ENCODE measurements around the gene NCOA3.
"Not testable (repeated sequence)": the region's sequence is repeated elsewhere in the genome, so short reads cannot be mapped to it uniquely, and the experiment has no call there.

NCOA3 gene

DNA sequence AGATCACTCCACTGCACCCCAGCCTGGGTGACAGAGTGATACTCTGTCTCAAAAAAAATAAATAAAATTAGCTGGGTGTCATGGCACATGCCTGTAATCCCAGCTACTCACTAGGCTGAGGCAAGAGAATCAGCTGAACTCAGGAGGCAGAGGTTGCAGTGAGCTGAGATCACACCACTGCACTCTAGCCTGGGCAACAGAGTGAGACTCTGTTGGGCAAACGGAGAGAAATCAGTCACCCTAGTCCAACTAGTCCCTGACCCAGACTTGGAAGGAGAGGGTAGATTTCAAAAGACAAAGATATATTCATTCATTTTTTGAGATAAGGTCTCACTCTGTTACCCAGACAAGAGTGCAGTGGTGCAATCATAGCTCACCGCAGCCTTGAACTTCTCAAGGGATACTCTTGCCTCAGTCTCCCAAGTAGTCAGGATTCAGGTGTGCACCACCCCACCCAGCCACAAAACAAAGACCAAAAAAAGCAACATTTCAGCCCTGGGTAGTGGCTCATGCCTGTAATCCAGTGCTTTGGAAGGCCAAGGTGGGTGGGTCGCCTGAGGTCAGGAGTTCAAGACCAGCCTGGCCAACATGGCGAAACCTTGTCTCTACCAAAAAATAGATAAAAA is 26.2 kb upstream of the NCOA3 start:
- no peak for DNase-seq

DNA sequence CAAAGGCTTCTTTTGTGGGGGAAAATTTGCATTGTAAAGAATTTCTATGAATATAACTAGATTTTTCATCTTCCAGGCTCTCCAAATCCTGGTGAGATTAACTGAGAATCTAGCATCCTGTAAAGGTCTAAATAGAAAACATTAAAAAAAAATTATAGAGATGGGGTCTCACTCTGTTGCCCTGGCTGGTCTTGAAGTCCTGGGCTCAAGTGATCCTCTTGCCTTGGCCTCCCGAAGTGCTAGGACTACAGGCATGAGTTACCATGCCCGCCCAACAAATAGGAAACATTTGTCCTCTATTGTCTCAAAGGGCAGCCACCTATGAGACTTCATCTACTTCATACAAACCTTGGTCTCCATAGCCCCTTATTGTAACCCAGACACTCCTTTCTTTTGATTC is 25.2 kb upstream of the NCOA3 start:
- no peak for DNase-seq

DNA sequence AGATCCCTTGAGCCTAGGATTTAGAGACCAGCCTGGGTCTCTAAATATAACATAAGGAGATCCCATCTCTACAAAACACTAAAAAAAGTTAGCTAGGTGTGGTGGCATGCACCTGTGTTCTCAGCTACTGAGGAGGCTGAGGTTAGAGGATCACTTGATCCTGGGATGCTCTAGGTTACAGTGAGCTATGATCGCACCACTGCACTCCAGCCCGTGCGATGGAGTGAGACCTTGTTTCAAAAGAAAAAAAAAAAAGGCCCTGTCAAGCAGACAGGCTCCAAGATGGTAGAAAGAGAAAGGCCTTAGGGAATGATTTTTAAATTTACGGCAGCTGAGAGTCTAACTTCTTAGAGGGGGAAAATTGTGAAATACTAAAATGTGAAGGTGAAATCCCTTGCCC is 22.6 kb upstream of the NCOA3 start:
- no peak for DNase-seq

DNA sequence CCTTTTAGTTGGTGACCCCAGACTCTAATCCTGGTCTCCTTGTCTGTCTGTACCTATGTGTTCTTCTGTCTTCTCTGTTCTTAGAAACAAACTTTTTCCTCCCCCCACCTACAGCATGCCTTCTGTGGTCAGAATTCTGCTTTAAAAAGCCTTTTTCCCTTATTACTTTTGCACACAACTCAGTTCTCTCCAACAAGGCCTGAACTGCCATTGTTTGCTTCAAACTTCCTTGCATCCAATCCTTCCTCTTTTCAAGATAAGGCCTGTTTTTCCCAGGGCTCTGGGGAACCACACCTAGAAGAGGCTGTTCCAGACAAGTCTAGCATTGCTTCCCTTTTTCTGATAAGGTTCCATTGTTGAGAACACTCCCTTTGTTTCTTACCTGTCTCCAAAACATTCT is 22.2 kb upstream of the NCOA3 start:
- no peak for DNase-seq

DNA sequence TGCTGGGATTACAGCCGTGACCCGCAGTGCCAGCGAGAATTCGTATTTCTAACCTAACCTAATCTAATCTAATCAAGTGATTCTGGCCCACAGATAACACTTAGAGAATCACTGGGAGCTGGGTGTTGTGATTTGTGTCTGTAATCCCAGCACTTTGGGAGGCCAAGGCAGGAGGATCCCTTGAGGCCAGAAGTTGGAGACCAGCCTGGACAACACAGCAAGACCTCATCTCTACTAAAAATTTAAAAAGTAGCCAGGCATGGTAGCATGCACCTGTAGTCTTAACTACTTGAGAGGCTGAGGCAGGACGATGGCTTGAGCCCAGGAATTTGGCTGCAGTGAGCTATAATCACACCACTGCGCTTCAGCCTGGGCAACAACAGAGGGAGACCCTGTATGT is 21.4 kb upstream of the NCOA3 start:
- DNase-seq, result no peak

DNA sequence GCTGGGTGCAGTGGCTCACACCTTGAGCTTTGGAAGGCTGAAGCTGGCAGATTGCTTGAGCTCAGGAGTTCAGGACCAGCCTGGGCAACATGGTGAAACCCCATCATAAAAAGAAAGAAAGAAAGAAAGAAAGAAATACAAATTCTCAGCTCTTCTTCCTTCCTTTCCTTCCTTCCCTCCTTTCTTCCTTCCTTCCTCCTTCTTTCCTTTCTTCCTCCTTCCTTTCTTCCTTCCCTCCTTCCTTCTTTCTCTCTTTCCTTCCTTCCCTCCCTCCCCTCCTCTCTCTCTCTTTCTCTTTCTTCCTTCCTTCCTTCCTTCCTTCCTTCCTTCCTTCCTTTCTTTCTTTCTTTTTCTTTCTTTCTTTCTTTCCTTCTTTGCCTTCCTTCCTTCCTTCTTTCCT is 21.0 kb upstream of the NCOA3 start:
- DNase-seq, result no peak

DNA sequence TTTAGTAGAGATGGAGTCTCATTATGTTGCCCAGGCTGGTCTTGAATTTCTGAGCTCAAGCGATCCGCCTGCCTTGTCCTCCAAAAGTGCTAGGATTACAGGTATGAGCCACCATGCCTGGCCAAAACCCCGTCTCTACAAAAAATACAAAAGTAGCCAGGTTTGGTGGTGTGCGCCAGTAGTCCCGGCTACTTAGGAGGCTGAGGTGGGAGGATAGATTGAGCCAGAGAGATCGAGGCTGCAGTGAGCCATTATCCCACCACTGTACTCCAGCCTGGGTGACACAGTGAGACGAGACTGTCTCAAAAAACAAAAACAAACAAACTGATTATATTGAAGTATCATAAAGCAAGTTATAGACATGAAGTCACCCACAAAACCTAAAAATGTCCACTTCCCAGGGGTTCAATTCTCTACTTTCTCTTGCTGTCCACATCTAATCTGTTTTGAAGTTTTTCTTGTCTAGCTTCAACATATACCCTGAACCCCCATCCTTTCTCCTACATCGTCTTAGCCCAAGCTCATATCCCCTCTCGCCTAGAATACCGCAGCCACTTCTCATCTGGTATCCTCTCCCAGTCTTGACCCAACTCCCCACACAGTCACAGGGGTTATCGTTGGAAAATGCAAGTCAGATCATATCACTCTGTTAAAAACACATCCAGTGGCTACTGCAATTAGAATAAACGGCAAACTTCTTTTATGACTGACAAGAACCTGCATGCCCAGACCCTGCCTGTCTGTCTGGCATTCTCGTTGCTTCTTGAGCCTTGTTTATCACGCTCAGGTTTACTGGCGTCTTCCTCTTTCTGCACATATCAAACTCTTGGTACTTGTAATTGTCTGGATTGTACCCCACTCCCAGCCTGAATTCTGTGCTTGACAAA is 20.1 kb upstream of the NCOA3 start:
- no peak for DNase-seq

DNA sequence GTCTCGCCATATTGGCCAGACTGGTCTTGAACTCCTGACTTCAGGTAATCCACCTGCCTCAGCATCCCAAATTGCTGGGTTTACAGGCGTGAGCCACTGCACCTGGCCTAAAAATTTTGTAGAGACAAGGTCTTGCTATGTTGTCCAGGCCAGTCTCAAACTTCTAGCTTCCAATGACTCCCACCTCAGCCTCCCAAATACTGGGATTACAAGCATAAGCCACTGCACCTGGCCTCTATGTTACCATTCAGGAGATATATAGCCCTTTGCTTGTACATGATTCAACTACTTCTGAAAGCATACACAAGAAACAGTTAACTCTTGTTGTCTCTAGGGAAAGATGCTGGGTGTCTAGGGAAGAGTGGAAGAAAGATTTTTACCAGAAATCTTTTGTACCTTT is 19.0 kb upstream of the NCOA3 start:
- no peak for DNase-seq

DNA sequence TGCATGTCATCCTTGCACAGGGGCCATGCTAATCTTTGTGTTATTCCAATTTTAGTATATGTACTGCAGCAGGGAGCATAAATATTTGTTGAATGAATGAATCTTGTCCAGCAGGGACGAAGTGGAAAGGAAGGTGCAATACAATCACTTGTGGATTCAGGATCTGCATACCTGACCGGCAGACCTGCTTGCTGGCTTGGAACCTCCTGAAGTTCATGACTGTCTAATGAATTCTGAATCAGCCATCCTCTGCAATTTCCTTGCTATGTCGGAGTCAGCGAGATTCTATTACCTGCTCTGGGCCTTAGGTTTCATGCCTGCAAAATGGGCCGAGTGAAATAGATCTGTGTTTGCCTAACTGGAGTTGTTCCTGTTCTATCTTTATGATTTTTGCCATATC is 17.4 kb upstream of the NCOA3 start:
- DNase-seq, result no peak

DNA sequence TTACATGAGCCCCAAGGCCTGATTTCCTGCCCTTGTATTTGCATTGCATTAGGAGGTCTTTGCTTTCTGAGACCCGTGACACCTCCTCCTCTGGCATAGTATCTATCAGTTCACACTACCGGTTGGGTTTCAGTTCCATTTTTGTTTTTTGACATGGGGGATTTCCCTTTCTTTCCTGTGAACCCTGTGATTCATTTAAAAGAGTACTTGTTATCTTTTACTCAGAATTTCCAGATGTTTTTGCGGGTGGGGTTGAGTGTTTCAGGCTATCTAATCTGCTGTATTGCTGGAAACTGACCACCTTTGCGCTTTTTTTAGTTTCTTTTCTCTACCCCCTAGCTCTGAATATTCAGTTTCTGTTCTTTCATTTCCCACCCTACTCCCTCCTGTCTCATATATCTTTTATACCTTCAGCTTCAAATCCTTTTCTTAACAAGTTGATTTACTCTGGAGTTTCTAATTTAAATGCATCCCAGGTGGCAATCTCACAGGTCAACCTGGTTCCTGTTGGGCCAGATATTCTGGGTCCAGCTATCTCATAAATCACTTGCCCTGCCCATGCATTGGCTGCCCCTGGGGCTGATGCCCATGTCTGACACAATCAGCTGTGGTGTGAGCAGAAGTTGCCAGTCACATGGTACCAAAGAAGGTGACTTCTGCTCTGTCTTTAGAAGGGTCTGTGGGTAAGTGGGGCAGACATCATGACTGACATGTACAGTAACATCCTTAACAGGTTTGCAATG is 14.3 kb upstream of the NCOA3 start:
- no peak for DNase-seq

DNA sequence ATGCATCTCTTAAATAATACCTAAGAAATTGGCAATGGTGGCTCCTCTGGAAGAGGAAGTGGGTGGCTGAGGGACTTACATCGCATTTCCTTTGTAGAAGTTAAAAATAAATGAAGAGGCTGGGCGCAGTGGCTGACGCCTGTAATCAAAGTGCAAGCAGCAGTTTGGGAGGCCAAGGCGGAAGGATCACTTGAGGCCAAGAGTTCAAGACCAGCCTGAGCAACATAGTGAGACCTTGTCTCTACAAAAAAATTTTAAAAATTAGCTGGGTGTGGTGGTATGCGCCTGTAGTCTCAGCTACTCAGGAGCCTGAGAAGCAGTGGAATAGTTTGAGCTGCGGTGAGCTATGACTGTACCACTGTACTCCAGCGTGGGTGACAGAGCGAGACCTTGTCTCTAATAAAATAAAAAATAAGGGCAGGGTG is 12.2 kb upstream of the NCOA3 start:
- peak; percentile 58 for DNase-seq

DNA sequence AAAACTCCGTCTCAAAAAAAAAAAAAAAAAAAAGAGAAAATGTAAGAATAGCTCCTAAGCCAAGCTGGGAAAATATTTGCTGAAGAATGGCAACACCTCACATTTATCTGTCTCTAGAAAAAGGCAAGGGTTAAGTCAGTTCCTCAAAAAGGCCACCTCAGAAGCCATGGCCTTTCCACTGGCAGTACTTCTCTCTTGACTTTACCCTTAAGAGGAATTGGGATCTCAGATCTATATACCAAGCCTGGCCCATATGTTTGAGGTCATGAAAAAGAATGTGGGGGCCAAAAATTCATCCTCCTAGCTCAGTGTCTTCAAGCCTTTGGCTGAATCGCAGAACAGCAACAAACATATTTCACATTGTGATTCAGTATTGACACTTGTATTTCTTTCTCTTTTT is 10.9 kb upstream of the NCOA3 start:
- peak; percentile 26 for DNase-seq

DNA sequence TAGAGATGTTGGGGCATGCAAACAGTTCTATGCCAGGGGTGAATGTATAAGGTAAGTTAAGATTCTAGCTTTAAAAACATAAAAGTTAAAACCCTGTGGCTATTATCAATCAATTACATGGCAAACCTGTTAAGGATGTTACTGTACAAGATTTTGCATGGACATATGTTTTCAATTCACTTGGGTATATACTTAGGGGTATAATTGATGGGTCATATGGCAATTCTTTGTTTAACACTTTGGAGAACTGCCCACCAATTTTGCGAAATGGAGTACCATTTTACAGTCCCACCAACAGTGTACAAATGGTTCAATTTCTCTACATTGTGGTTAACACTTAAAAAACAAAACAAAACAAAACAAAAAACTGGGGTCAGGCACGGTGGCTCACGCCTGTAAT is 9.4 kb upstream of the NCOA3 start:
- DNase-seq, result no peak

DNA sequence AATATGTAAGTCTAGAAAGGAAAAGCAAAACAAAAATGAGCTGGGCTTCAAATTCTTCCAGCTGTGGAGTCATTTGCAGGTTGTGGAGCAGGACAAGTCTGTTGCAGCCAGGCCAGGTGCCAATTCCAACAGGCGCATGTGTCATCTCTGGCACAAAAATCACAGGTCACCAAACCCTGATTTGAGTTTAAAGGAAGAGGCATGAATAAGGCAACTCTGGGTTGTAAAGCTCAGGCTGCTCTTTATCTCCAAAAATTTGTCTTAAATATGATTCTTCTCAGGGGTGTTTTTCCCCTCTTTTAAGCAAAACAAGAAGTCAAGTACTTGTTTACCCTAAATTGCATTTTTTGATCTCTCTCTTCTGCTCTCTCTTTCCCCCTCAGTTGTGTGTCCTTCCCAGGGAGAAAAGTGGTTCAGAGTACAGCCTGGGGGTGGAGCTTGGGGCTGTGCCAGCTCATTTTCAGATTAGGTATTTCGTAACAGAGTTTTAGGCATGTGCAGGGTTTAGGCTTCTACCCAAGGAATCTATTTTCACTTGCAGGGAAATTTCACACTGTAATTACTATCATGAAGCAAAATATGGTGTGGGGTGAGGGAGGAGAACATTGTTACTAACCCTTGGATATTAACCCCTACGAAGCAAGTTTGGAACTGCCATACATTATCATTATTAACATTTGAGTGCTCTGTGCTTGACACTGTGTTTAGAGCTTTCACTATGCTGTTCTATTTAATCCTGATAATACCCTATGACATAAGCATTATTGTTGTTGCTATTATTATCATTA is 8.3 kb upstream of the NCOA3 start:
- no peak for DNase-seq

DNA sequence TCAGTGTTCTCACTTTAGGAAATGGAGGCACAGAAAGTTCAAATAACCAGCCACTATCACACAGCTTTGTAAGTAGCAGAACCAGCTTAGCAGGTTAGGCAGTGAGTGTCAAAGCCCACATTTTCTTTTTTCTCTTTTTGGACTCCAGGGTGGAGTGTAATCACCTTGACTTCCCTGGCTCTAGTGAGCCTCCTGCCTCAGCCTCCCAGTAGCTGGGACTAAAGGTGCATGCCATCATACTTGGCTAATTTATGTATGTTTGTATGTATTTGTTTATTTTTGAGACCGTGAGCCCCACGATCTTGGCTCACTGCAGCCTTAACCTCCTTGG is 7.8 kb upstream of the NCOA3 start:
- no peak for DNase-seq

DNA sequence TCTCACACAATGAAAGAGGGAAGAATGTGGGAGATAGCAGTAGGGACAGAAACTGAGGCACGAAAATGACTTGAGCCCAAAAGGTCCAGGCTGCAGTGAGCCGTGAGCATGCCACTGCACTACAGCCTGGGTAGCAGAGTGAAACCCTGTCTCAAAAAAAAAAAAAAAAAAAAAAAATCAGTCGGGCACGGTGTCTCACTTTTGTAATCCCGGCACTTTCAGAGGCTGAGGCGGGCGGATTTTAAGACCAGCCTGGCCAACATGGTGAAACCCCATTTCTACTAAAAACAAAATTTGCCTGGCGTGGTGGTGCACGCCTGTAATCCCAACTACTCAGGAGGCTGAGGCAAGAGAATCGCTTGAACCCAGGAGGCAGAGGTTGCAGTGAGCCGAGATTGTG is 7.1 kb upstream of the NCOA3 start:
- DNase-seq, result not testable (repeated sequence)

DNA sequence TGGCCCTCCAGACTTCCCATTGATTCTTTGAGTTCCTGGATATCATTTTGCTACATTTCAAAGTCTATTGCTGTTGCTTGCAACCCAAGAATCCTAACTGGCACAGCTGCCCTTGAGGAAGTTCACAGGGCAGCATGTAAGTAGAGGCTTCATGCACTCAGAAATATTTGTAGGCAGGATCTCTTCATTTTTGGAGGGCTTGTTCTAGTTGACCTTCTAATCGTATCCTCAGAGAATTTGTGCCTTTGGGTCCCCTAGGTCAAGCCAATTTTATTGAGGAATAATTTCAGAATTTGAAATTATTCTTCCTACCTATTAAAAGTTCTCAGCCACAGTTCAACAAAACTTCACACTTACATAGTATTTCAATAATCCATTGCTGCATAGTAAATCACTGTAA is 5.6 kb upstream of the NCOA3 start:
- no peak for DNase-seq

DNA sequence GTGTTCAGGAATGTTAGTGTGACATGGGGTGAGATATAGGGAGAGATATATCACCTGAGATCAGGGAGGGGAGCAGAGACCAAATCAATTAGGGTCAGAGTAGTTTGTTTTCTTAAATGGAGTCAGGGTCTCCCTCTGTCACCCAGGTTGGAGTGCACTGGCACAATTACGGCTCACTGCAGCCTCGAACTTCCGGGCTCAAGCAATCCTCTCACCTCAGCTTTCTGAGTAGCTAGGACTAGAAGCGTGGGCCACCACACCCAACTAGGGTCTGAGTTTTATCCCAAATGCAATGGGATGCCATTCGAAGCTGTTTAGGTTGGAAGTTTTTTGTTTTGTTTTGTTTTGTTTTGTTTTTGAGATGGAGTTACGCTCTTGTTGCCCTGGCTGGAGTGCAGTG is 3.1 kb upstream of the NCOA3 start:
- no peak for DNase-seq

DNA sequence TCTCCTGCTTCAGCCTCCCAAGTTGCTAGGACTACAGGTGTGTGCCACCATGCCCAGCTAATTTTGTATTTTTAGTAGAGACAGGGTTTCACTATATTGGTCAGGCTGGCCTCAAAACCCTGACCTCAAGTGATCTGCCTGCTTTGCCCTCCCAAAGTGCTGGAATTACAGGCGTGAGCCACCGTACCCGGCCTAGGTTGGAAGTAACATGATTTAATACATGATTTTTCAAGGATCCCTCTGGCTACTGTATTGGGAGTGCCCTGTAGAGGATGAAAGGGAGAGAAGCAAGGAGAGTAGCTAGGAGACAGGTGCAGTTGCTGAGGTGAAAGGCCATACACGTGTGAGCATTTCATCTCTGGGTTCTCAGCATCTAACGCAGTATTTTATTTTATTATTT is 2.6 kb upstream of the NCOA3 start:
- no peak for DNase-seq

DNA sequence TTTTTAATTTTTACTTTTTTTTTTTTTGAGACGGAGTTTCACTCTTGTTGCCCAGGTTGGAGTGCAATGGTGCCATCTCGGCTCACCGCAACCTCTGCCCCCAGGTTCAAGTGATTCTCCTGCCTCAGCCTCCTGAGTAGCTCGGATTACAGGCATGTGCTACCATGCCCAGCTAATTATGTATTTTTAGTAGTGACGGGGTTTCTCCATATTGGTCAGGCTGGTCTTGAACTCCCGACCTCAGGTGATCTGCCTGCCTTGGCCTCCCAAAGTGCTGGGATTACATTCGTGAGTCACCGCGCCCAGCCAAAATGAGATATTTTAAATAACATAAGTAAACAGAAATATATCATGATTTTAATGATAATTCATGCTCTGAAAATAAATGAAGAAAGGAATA is 1.6 kb upstream of the NCOA3 start:
- DNase-seq, result not testable (repeated sequence)

DNA sequence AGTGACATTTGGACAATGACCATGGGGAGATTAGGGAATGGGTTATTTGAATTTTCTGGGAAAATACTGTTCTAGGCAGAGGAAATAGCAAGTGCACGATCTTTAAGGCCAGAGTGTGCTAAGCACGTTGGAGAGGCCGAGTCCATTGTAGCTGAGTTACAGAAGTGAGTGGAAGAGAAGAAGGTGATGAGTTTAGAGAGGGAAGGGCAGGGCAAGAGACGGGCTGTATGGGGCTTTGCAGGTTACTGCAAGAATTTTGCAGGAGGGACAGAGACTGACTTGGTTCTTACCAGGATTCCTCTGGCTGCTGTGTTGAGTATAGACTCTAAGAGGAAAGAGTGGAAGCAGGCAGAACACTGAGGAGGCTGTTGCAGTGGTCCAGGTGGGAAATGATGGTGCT is 1.1 kb upstream of the NCOA3 start:
- no peak for DNase-seq

DNA sequence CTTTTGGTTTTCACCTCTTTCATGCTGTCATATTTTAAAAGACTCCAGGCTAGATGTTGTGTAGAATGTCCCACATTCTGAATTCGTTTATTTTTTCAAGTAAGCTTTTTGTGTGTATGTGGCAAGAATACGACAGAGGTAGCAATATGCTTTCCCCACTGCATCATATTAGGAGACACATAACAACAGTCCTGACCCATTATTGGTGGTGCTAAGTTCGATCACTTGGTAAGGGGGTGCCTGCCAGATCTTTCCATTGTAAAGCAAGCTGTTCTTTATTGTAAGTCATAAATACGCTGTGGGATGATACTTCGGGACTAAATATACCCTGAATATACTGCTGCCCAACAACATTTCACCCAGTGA is 588 bp upstream of the NCOA3 start:
- no peak for DNase-seq

Data from GDM1 (cell line).